GM12891 (cell line): ENCODE results near the gene PCDHB5.
"Not testable (repeated sequence)": the region's sequence is repeated elsewhere in the genome, so short reads cannot be mapped to it uniquely, and the experiment has no call there.

ENCODE experiments used
- PAX5 ChIP-seq: IDR thresholded peaks from 2 replicates; pipeline ENCODE4 v1.6.1; 2011; ENCODE audit warnings: low read length, moderate library complexity, mild to moderate bottlenecking; ENCODE audit not compliant: insufficient read depth, severe bottlenecking
- POLR2A ChIP-seq: IDR thresholded peaks from 2 replicates; pipeline ENCODE4 v1.6.1; 2011; ENCODE audit warnings: low read depth, low read length, control low read depth
- POLR2AphosphoS5 ChIP-seq: IDR thresholded peaks from 2 replicates; pipeline ENCODE4 v1.6.1; 2011; ENCODE audit warnings: low read depth, low read length, control low read depth
- POU2F2 ChIP-seq: IDR thresholded peaks from 2 replicates; pipeline ENCODE4 v1.6.1; 2011; ENCODE audit warnings: low read depth, mild to moderate bottlenecking, control low read depth, low read length, moderate library complexity
- SPI1 ChIP-seq: IDR thresholded peaks from 2 replicates; pipeline ENCODE4 v1.6.1; 2011; ENCODE audit warnings: low read depth, low read length, control low read depth
- TAF1 ChIP-seq: IDR thresholded peaks from 2 replicates; pipeline ENCODE4 v1.6.1; 2011; ENCODE audit warnings: low read depth, low read length, control low read depth

DNA sequence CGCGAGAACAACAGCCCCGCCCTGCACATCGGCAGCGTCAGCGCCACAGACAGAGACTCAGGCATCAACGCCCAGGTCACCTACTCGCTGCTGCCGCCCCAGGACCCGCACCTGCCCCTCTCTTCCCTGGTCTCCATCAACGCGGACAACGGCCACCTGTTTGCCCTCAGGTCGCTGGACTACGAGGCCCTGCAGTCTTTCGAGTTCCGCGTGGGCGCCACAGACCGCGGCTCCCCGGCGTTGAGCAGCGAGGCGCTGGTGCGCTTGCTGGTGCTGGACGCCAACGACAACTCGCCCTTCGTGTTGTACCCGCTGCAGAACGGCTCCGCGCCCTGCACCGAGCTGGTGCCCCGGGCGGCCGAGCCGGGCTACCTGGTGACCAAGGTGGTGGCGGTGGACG, 16.6 kb downstream of the PCDHB5 start:
- not testable (repeated sequence) for TF ChIP-seq POLR2AphosphoS5, POLR2A, TAF1, POU2F2, SPI1, PAX5
